Suppressor macrophage (primary cell): ENCODE measurements around the gene CCM2.
A peak's percentile ranks its signal among the peaks of the same experiment; 100 is the strongest.

Experiments
- DNase-seq, 4 experiments: peaks; one replicate each; pipeline ENCODE4 v3.0.0-alpha.2; 2020 to 2022

The CCM2 gene

DNA sequence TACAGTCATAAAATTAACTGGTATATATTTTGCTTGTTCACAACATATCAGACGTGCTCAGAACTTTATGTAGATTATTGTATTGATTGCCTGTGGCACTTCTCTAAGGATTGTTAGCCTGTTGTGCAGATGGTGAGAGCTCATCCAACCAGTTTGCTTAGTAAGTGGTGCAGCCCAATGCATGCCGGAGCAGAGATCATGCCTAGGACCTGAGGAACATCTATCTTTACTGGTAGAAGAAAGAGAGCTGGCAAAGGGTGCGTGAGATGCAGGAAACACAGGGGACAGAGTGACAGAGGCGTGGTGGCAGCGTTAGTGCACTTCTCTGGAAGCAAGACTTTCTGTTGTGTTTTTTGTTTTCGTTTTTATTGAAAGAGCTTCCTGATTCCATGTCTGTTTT, 35.9 kb downstream of the CCM2 start:
- DNase-seq = no peak

DNA sequence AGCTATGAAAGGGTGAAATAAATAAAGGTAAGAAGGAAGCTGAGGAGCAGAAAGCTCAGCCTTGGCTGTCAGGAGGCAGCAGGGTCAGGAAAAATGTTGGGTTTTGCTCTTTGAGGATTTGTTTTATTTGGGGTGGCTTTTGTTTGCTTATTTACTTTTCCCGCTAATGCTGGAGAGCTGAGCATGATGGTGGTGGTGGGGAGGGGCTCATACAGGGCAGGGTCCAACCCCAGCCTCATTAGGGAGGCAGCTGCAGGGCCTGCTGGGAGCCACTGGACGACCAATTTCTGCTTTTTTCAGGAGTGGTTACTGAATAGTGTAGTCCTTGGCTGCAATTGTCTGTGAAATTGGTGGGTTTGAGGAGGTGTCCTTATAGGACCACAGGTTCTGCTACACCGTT, 36.3 kb downstream of the CCM2 start:
- DNase-seq = peak in 2 of 4 experiments; percentile 18 to 25

DNA sequence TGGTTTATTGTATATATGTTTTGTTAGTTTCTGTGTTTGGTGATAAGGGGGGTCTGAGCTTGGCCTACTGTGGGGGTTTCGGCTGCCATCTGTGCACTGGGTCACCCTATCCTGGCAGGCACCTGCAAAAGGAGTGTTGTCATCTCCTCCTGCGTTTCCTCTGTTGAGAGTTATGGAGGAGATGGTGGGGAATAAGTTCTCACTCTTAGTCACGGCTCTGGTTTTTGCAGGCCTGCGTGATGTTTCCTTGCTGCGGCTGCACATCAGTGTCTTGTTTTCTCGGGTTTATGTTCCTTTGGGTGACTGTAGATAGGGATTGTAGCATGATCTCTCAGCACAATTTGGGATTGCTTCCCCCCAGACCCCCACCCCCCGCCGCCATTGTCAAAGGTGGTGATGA, 36.8 kb downstream of the CCM2 start:
- DNase-seq = no peak

DNA sequence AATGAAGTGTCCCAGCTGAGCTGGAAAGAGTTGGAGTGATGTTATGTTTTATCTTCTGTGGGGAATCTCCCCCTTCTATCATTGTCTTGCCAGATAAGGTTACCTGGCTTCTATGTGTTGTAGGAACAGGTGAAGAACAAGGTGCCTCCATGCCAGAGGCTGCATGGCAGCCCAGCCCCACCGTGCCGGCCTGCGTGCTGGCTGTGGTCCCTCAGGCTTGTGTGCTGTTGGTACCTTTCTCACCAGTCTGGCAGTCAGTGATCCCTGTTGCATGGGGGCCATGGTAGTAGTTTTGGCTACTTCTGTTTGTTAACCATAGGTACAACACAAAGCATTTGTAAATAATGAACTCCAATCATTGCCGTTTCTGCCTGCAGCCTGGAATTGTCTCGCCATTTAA, 37.9 kb downstream of the CCM2 start:
- DNase-seq = no peak

DNA sequence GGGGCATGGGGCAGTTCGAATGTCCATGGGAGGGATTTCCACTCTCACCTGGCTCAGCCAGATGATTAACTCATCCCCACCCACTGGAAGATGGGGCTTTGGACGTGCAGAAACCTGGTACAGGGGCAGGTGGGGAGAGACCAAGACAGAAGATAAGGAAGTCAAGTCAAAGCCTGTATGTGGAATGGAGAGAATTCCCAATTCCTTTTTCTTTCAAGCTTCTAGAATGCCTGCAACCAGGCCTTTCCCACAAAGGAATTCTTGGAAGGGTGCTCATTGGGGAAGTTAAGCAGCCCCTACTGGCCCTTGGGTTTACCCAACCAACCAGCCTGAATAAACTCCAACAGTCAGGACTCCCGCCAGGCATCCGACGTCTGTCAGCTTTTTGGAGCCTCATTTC, 39.1 kb downstream of the CCM2 start:
- DNase-seq = no peak

DNA sequence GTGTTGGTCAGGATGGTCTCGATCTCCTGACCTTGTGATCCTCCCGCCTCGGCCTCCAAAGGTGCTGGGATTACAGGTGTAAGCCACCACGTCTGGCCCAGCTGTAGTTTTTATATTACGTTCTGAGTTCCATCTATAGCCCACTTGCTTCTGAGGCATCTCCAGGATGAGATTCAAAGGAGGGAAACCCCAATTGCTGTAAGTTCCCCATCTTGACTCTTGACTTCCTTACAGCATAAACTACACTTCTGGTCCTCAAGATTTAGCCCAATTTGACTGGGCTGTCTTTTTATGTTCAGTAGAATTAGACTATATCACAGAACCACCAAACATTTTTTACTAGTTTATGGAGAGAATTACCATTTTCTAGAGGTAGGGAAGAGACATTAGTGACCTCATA, 44.3 kb downstream of the CCM2 start:
- peak in 1 of 4 experiments; percentile 43 for DNase-seq

DNA sequence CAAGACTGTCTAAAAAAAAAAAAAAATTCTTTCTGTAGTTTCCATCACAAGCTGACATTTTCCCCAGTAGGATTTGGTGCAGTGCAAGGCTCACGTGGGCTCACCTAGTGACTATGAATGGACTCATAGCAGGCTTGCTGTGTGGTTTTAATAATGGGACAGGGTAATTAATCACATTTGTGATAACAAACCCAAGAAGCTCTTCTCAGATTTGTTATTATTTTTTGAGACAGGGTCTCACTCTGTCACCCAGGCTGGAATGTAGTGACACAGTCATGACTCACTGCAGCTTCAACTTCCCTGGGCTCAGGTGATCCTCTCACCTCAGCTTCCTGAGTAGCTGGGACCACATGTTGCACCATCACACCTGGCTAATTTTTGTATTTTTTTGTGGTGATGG, 48.7 kb downstream of the CCM2 start:
- DNase-seq = no peak

DNA sequence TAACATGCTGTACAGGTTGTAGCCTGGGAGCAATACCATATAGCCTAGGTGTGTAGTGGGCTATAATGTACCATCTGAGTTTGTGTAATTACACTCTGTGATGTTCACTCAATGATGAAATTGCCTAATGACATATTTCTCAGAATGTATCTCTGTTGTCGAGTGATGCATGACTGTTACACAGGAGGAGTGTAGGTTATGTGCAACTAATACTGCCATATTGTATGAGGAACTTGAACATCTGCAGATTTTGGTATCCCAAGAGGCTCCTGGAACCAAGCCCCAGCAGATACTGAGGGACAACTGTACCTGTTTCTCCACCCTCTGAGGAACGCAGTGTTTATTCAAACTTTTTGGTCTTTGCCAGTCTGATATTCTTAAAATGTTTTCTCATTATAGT, 50.2 kb downstream of the CCM2 start:
- no peak for DNase-seq

DNA sequence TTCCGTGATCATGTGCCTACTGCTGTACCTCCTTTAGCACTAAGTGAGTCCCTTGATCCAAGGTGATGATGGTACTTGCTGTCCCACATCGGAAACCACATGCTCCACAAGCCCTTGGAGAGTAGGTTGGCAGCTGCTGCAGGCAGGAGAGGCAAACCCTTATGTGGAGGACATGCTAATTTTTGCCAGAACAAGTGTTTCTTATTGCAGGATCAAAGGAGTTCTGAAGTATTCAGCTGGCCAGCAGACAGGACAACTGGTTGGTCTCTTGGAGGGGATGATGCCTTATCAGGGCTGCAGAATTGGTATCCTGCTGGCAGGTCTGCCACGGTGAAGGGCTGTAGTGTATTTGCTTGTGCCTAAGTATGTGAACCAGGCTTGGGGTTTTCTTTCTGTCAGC, 52.0 kb downstream of the CCM2 start:
- DNase-seq = no peak

DNA sequence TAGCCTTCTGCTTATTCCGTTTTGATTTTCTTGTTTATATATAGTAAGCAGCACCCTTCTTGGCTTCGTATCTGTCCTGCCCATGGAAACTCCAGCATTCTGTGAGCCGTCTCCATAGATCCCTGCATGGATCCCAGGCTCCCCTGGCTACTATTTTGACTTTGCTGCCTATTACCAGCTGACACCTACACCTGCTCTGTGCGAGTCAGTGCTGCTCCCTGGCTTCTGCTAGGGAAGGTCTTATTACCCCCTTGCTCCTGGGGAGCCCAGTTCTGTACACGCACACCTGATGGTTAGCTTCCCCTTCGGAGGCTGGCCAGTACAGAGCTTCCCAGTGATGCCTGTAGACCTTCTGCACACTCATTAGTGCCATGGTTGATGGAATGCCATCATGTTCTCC, 53.4 kb downstream of the CCM2 start:
- no peak for DNase-seq

DNA sequence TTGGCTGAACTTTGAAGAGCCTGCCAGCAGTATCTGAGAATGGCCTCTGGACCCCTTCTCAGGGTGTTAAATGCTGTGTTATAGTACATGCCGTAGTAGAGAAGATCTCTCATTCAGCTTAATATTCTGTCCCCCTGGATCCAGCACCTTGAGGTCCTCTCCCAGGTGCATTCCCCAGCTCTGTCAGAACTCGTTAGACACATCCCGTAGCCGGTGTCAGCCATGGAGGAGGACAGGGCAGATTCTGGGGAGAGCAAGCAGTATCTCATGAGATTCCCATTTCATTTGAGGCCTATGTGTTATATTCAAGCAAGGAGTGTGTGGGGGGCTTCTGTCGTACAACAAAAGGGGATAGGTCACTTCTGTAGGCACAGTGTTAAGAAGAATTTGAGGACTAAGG, 53.9 kb downstream of the CCM2 start:
- no peak for DNase-seq

DNA sequence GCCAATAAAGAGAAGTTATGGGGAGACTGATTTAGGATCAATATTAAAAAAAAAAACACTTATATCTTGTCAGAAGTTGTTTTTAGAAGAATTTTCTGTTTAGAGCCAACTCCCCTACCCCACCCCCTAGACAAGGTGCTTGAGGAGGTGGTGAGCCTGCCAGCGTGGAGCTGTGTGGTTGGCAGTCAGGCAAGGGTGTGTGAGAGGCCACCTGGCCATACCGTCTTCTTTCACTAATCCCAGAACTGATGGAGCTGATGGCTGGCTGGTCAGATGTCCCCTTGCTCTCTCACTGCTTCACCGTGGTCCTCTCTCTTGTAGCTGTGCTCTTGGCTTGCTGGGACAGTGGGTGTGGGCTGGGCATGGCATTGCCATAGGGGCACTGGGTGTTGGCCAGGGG, 54.4 kb downstream of the CCM2 start:
- DNase-seq = no peak

DNA sequence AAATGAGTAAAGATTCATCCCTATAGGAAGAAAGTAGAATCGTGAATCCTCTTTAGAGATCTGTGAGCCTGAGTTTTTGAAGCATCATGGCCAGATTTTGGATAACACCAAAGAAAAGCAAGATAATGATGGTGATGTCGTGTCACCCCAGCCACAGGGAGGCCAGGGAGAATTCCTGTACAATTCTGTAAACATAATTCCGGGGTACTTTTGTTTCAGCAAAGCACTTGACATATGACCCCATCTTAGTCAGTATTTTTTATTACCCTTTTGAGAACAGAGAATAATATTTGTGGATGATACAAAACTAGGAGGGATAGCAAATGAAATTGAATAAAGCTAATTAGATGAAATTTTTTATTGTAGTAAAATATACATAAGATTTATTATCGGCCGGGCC, 55.0 kb downstream of the CCM2 start:
- DNase-seq = no peak

DNA sequence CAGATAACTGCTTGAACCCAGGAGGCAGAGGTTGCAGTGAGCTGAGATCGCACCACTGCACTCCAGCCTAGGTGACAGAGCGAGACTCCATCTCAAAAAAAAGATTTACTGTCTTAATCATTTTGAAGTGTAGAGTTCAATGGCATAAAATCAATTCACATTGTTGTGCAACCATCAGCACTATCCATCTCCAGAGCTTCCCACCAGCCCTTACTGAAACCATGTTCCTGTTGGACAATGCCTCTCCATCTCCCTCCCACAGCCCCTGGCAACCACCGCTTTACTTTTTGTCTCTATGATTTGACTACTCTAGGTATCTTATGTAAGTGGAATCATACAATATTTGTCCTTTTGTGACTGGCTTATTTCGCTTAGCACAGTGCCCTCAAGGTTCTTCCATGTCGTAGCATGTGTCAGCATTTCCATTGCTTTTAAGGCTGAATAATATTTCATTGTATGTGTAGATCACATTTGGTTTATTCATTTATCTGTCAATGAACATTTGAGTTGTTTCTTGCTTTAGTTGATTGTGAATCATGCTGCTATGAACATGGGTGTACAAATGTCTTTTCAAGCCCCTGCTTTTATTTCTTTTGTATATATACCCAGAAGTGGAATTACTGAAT, 55.7 kb downstream of the CCM2 start:
- DNase-seq = no peak

DNA sequence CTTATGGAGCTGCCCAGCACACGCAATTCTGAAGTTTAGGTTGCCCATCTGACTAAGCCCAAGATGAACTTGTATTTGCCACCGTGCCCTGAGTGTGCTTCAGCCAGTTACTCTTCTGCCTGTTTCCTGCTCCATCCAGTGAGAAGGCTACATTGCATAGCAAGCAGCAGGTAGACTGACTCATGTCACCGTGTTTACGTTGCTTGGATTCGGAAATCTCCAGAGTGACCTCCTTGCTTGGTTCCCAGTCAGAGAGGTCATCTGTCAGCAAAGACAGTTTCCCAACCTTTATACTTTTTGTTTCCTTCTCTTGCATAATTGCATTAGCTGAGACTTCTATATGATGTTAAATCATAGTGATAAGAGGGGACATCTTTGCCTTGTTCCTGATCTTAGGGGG, 57.9 kb downstream of the CCM2 start:
- DNase-seq = no peak

DNA sequence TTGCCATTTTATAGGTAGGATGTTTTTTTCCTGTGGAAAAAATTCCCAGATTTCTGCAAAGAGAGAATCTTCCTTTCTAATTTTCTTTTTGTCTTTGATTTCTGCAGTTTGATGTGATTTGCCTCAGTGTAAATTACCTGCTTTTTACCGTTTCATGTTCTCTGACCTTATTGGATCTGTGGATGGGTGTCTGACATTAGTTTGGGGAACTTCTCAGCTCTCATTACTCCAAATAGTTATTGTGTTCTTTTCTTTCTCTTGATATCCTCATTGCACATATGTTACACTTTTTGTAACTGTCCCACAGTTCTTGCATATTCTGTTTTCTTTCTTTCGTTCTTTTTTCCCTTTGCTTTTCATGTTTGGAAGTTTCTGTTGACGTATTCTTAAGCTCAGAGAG, 60.3 kb downstream of the CCM2 start:
- no peak for DNase-seq

DNA sequence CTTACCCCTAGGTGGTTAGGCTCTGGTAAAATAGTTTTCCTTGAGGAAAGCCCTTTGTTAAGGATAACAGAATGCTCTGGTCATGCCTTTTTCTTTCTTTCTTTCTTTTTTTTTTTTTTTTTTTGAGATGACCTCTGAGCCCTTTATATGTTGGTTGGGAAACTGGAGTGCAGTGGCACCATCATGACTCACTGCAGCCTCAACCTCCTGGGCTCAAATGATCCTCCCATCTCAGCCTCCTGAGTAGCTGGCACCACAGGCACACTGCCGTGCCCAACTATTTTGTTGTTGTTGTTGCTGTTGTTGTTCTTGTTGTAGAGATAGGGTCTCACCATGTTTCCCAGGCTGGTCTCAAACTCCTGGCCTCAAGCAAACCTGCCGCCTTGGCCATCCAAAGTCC, 61.4 kb downstream of the CCM2 start:
- no peak for DNase-seq

DNA sequence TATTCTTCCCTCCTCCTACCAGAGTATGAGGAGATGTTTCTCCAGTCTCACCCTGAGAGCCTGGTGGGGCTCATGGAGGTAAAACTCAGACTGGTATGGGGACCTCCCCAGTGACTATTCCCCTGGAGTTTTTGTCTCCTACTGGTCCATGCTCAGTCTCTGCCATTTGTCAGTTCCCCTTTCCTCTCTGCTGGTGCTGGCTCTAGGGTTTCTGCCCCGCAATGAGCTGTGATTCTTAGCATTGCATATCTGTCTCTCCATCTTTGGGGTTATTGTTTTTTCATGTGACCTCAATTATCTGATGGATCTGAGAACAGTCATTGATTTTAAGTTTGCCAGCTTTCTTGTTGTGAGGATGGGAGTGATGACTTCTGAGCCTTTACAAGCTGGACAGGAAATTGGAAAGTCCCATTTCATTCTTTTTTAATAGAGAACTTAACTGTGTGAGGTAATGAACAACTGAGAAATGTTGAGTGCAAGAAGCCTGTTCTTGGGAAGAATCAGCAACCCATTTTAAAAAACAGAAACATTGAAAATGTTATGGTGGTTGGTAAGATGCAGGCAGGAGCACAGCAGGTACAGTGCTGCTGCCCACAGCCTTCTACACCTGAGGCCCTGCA, 61.9 kb downstream of the CCM2 start:
- DNase-seq = peak in 3 of 4 experiments; percentile 31 to 39 (median 32)

DNA sequence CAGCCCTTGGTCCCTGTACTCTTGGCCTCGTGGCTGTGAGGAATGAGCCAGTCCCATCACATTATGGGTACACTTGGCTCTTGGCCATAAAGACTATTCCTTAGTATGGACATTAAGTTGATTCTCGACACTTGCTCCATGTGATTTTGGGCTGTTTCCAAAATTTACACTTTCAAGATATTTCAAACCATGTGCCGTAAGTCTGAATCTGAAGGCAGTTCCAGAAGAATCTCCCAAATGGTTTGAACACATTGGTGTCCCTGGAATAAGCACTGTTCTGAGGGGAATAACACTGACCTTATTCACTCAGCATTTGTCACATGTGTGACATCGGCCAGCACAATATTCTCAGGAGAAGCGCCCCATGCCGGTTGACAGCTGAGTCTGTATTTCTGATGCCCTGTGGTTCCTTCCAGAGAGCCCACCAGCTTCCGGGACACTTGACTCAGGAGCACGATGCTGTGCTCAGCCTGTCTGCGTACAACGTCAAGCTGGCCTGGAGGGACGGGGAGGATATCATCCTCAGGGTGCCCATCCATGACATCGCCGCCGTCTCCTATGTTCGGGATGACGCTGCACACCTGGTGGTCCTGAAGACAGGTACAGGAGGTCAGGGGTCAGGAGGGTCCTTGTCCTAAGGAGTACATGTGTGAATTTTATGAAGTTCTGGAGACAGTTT, 64.2 kb downstream of the CCM2 start:
- DNase-seq = no peak

DNA sequence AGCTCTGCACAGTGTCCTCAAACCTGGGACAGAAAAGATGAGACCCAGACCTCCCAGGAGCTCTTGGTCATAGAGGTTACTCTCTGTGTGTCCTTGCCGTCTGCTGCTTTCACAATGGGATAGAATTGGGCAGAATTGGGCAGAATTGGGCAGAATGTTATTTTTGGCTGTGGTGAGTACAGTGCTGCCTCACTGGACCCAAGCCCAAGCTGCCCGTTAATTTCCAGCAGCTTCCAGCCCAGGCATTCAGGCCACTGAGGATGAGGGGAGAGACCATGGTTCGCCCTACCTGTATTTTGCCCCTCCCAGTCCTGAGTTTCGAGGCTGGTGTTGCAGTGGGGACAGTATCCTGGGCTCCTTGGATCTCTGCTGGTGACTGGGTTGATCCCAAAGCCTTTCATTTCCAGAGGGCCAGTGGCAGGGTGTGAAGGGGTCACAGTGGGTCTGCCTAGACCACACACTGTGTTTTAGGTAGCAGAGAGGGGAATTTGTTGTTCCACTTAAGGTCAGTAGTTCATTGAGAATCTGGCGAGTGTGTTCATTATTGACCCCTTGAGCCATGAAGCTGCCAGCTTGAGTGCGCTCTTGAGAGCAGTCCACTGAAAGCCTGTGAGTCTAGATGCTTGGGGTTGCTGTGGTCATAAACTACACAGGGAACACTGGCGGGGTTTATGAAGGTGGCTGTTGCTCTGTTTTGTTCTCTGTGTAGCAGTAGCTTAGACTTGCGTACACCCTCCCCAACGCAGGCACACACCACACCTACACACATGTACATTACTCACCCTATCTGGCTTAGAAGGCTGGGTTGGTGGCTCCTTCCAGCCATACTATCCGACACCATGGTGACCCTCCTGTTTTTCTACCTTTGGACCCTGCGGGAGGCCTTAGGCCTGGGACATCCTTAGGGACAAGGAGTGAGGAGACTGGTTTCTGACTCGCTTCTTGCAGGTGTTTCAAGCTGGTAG, 65.3 kb downstream of the CCM2 start:
- DNase-seq = no peak

DNA sequence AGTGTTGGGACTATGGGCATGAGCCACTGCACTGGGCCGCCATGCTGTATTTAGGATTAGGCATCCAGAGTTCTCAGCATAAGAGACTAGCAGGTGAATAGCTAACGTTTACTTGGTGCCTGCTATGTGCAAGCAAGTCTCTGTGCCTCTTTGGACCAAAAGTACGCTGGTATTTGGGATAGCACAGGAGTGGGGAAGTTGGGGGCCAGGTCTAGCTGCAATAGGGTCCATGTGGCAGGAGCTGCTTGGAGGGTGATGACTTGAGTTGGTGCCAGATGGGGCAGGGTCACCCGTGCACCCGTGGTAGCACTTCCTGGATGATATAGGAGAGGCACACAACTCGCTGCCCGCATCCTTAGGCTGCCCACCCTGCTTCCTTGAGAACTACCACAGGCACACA, 66.4 kb downstream of the CCM2 start:
- no peak for DNase-seq

DNA sequence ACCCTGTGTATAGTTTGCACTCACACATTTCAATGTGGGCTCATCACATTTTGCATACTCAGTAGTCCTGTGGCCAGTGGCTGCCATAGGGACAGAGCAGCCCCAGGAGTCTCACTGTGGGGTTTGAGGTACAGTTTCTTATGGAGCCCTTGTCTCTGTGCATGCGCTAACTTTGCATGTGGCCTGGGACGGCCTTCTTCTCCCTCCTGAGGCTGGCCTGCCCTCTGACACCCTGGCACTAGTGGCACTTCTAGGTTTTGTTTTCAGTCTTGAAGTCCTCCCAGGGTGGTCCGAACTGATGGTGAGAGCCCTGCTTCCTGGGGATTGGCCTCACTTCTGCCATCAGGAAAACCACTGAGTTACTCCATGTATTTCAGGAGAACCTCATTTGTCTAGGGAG, 67.6 kb downstream of the CCM2 start:
- no peak for DNase-seq
